ENCODE results near the gene GNAT3. TPM values are rescaled to one million over a fixed set of nuclear protein-coding genes. Genes with fewer than 3 reads are reported as not detected.
A peak's percentile ranks its signal among the peaks of the same experiment; 100 is the strongest.

GNAT3 gene
- total RNA-seq, 1 experiment from 2014 or later: not detected

DNA sequence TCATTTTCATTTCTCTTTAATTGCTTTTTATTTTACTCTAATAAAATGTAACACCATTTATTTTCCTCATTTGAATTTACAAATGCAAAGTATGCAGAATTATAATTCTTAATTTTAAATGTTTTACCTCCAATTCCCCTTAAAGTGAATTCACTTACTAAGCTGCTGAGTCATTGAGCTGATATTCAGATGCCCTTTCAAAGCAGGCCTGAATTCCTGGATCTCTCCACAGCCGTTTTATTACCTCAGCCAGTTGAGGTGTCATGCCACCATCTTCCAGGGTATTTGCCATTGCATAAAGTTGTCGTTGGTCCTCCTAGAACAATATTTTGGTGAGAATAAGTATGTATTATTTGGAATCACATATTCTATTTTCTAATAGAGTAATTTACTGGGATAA, 33.2 kb downstream of the GNAT3 start:
- BruUV-seq (replicated peaks): no TSS peak
- Histone ChIP-seq H3K9ac (ENCODE audit: low read length) (no peak overlapping the region), H4K20me1 (ENCODE audit: insufficient read depth) (no peaks in the 10 kb centered on the region), H3K4me3 (replicated peaks in 1 of 2; ENCODE audit: low read depth in 1 of 2, low read length in 2 of 2) (no peak overlapping the region), H3K4me2 (ENCODE audit: low read length) (peak overlapping the region; percentile 1; the same call in 1 of the 2 replicates), H3K27me3 (ENCODE audit: insufficient read depth, low read length) (no peaks in the 10 kb centered on the region), H3K4me1 (ENCODE audit: control insufficient read depth in 1 of 2, insufficient read depth in 2 of 2, low read length in 2 of 2) (peaks cover 9 to 24% of the 10 kb centered on the region in 2 experiments), H3K79me2 (ENCODE audit: insufficient read depth, low read length) (no peaks in the 10 kb centered on the region), H3K27ac (ENCODE audit: low read depth, low read length) (no peak overlapping the region), H3K9me3 (ENCODE audit: control insufficient read depth in 1 of 2, insufficient read depth in 1 of 2, low read depth in 1 of 2, low read length in 2 of 2) (peaks cover 0 to 4% of the 10 kb centered on the region in 2 experiments; a peak in 1 of 4 replicates), H3K36me3 (ENCODE audit: control insufficient read depth in 1 of 2, insufficient read depth in 2 of 2, low read length in 2 of 2) (peaks cover 0 to 4% of the 10 kb centered on the region in 2 experiments; a peak in 1 of 4 replicates), H3K9me2 (ENCODE audit: insufficient read depth) (no peaks in the 10 kb centered on the region), H2AFZ (ENCODE audit: low read depth, low read length, poor library complexity, severe bottlenecking) (peak overlapping the region; percentile 84)
- ChIA-PET POLR2A (no interaction called here), RAD21 (ENCODE audit: low non-redundant PET in 1 of 2, low total read pairs in 2 of 2, uncharacterized antibody in 2 of 2, unreplicated experiment in 2 of 2) (no interaction called here), CTCF (no interaction called here)
- TF ChIP-seq FOSL1 (IDR thresholded peaks at IDR 0.05; ENCODE audit: low read depth) (0 out of 2 replicates have a peak, but pooled peaks have one; percentile 21), SP1 (IDR thresholded peaks at IDR 0.05; ENCODE audit: low read depth) (peak; percentile 19; the same call in 1 of the 2 replicates), CBX3 (IDR thresholded peaks at IDR 0.05; ENCODE audit: low read depth) (0 out of 2 replicates have a peak, but pooled peaks have one; percentile 30)
- TF ChIP-seq, protein P1, sequence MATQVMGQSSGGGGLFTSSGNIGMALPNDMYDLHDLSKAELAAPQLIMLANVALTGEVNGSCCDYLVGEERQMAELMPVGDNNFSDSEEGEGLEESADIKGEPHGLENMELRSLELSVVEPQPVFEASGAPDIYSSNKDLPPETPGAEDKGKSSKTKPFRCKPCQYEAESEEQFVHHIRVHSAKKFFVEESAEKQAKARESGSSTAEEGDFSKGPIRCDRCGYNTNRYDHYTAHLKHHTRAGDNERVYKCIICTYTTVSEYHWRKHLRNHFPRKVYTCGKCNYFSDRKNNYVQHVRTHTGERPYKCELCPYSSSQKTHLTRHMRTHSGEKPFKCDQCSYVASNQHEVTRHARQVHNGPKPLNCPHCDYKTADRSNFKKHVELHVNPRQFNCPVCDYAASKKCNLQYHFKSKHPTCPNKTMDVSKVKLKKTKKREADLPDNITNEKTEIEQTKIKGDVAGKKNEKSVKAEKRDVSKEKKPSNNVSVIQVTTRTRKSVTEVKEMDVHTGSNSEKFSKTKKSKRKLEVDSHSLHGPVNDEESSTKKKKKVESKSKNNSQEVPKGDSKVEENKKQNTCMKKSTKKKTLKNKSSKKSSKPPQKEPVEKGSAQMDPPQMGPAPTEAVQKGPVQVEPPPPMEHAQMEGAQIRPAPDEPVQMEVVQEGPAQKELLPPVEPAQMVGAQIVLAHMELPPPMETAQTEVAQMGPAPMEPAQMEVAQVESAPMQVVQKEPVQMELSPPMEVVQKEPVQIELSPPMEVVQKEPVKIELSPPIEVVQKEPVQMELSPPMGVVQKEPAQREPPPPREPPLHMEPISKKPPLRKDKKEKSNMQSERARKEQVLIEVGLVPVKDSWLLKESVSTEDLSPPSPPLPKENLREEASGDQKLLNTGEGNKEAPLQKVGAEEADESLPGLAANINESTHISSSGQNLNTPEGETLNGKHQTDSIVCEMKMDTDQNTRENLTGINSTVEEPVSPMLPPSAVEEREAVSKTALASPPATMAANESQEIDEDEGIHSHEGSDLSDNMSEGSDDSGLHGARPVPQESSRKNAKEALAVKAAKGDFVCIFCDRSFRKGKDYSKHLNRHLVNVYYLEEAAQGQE (IDR thresholded peaks at IDR 0.05; ENCODE audit: low read depth): no peak
- intact Hi-C loops (cut with micrococcal nuclease): no loop called here
- no peak for ATAC-seq
- DNase-seq (ENCODE audit: low read depth, low spot score): no peak

- no peaks in the 10 kb centered on the region for H3K27me3 ChIP-seq (ENCODE audit: insufficient read depth, low read length)
- H4K20me1 ChIP-seq (ENCODE audit: insufficient read depth): no peaks in the 10 kb centered on the region
- peaks cover 6 to 21% of the 10 kb centered on the region in 2 experiments for H3K4me1 ChIP-seq (ENCODE audit: control insufficient read depth in 1 of 2, insufficient read depth in 2 of 2, low read length in 2 of 2)
- peak overlapping the region; percentile 16 for H2AFZ ChIP-seq (ENCODE audit: low read depth, low read length, poor library complexity, severe bottlenecking)
- intact Hi-C loops (cut with micrococcal nuclease): no loop called here
- DNase-seq (ENCODE audit: low read depth, low spot score) (no peak), ATAC-seq (no peak)
- ChIA-PET CTCF (no interaction called here), POLR2A (no interaction called here), RAD21 (ENCODE audit: low non-redundant PET in 1 of 2, low total read pairs in 2 of 2, uncharacterized antibody in 2 of 2, unreplicated experiment in 2 of 2) (no interaction called here)
- H3K9ac ChIP-seq (ENCODE audit: low read length): no peak overlapping the region
- peaks cover 0 to 4% of the 10 kb centered on the region in 2 experiments; a peak in 1 of 4 replicates for H3K36me3 ChIP-seq (ENCODE audit: control insufficient read depth in 1 of 2, insufficient read depth in 2 of 2, low read length in 2 of 2)
- no peak overlapping the region for H3K27ac ChIP-seq (ENCODE audit: low read depth, low read length)
- H3K4me2 ChIP-seq (ENCODE audit: low read length): no peak overlapping the region
- H3K9me3 ChIP-seq (ENCODE audit: control insufficient read depth in 1 of 2, insufficient read depth in 1 of 2, low read depth in 1 of 2, low read length in 2 of 2): no peaks in the 10 kb centered on the region
- TF ChIP-seq EGR1 (IDR thresholded peaks at IDR 0.05; ENCODE audit: low read depth) (no peak), MAX (IDR thresholded peaks at IDR 0.05) (no peak), EZH2phosphoT487 (IDR thresholded peaks at IDR 0.05; ENCODE audit: borderline replicate concordance) (no peak), SRF (IDR thresholded peaks at IDR 0.05; ENCODE audit: low read depth) (no peak), EZH2 (IDR thresholded peaks at IDR 0.05) (no peak), YY1 (IDR thresholded peaks at IDR 0.05; ENCODE audit: extremely low read depth, insufficient replicate concordance, low read depth, low read length) (no peak), ATF3 (IDR thresholded peaks at IDR 0.05) (no peak), TCF7L2 (IDR thresholded peaks at IDR 0.05; ENCODE audit: borderline replicate concordance, extremely low read depth, insufficient read depth, insufficient read length) (no peak), POLR2AphosphoS5 (IDR thresholded peaks at IDR 0.05; ENCODE audit: low read depth, low read length) (no peak), SP1 (IDR thresholded peaks at IDR 0.05; ENCODE audit: low read depth) (no peak)
- no peaks in the 10 kb centered on the region for H3K79me2 ChIP-seq (ENCODE audit: insufficient read depth, low read length)
- no peaks in the 10 kb centered on the region for H3K9me2 ChIP-seq (ENCODE audit: insufficient read depth)
- BruUV-seq (replicated peaks): no TSS peak
- no peak overlapping the region for H3K4me3 ChIP-seq (replicated peaks in 1 of 2; ENCODE audit: low read depth in 1 of 2, low read length in 2 of 2)
Measured at GRCh38 chr7:80476035-80476434, 35.8 kb downstream of the GNAT3 start.

All from HCT116 (cell line).